ENCODE measurements around the gene LCOR. TPM values are rescaled to one million over a fixed set of nuclear protein-coding genes. Genes with fewer than 3 reads are reported as not detected.

Gene LCOR
- total RNA-seq, 4 donors from 2014 or later, result 29.1 to 60.9 (median 42.4) TPM

DNA sequence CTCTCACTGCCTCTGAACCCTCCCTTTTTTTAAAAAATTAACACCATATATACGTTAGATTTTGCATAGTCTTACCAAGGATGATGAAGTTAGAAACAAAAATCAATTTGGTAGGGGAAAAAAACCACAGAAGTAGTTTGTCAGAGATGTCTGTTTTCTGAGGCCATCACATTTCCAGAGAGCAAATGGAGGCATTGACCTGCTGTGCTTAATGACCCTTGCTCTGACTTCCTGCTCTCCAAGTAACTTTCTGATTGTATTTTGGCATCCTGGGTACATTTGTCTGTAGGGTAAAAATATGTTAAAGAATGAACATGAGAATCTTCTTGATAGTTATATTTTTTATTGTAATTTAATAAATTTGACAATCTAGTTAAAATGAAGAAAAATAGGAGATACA is 140.2 kb downstream of the LCOR start:
- intact Hi-C loops (cut with DNase I), result no loop called here
- no peaks in the 10 kb centered on the region for H3K9me3 ChIP-seq
- 92 to 93% methylated on average over 1 of the region's 1 CpG for WGBS, 2 donors
- H3K4me1 ChIP-seq, result no peaks in the 10 kb centered on the region
- DNase-seq, result no peak
- no peak overlapping the region for H3K27ac ChIP-seq
- TF ChIP-seq, protein P1, sequence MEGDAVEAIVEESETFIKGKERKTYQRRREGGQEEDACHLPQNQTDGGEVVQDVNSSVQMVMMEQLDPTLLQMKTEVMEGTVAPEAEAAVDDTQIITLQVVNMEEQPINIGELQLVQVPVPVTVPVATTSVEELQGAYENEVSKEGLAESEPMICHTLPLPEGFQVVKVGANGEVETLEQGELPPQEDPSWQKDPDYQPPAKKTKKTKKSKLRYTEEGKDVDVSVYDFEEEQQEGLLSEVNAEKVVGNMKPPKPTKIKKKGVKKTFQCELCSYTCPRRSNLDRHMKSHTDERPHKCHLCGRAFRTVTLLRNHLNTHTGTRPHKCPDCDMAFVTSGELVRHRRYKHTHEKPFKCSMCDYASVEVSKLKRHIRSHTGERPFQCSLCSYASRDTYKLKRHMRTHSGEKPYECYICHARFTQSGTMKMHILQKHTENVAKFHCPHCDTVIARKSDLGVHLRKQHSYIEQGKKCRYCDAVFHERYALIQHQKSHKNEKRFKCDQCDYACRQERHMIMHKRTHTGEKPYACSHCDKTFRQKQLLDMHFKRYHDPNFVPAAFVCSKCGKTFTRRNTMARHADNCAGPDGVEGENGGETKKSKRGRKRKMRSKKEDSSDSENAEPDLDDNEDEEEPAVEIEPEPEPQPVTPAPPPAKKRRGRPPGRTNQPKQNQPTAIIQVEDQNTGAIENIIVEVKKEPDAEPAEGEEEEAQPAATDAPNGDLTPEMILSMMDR (IDR thresholded peaks at IDR 0.05), result no peak
- TF ChIP-seq POLR2A (IDR thresholded peaks at IDR 0.05), result no peak
- H3K4me3 ChIP-seq (replicated peaks in 1 of 3), result no peak overlapping the region
- H3K36me3 ChIP-seq, result no peaks in the 10 kb centered on the region
- no peaks in the 10 kb centered on the region for H3K27me3 ChIP-seq

- no peaks in the 10 kb centered on the region for H3K27me3 ChIP-seq
These were observed 142.0 kb downstream of the LCOR start for GRCh38 chr10:96973809-96974747.

GRCh38 chr10:96975136-96975535 is 143.0 kb downstream of the LCOR start:
- WGBS, 2 donors, result 94 to 97% methylated on average over 2 of the region's 2 CpGs
- no peaks in the 10 kb centered on the region for H3K4me1 ChIP-seq
- DNase-seq, result no peak
- H3K27ac ChIP-seq, result no peak overlapping the region
- intact Hi-C loops (cut with DNase I), result no loop called here
- H3K4me3 ChIP-seq (replicated peaks in 1 of 3), result no peak overlapping the region
- H3K27me3 ChIP-seq, result no peaks in the 10 kb centered on the region
- no peaks in the 10 kb centered on the region for H3K9me3 ChIP-seq
- TF ChIP-seq, protein P1 (IDR thresholded peaks at IDR 0.05), result no peak
- no peak for TF ChIP-seq POLR2A (IDR thresholded peaks at IDR 0.05)
- H3K36me3 ChIP-seq, result no peaks in the 10 kb centered on the region

More at GRCh38 chr10:96973809-96974747, 142.0 kb downstream of the LCOR start:
- Histone ChIP-seq H3K27ac (no peak overlapping the region), H3K36me3 (no peaks in the 10 kb centered on the region), H3K4me1 (no peaks in the 10 kb centered on the region), H3K4me3 (replicated peaks in 1 of 3) (no peak overlapping the region), H3K9me3 (no peaks in the 10 kb centered on the region)
- WGBS, 2 donors, result 80 to 84% methylated on average over 5 of the region's 5 CpGs
- TF ChIP-seq, protein P1 (IDR thresholded peaks at IDR 0.05), result no peak
- no peak for TF ChIP-seq POLR2A (IDR thresholded peaks at IDR 0.05)
- intact Hi-C loops (cut with DNase I), result no loop called here
- DNase-seq, result no peak

DNA sequence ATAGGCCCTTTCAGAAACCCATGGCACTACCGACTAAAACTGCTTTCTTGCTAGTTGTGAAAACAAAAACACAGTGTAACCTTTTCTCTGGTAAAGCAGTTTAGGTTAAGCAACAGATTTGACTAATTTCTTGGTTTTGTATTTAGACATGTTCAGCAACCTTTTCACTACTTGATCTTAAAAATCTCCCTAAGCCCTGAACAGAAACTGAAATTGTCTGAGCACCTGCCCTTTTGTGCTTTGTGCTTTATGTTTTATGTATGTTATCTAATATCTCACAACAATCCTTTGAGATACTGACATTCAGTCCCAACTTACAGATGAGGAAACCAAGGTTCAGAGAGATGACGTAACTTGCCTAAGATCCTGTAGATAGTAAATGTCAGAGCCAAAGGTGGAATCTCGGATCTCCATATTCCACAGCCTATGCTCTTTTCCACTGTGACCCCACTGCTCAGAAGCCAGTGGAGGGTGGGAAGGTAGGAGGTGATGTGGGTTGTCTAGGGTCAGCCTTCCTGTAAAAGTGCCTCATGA is 146.6 kb downstream of the LCOR start:
- no peak overlapping the region for H3K27ac ChIP-seq
- 88 to 91% methylated on average over 3 of the region's 3 CpGs for WGBS, 2 donors

More for the DNA sequence above, 146.6 kb downstream of the LCOR start:
- TF ChIP-seq POLR2A (IDR thresholded peaks at IDR 0.05), result no peak
- TF ChIP-seq, protein P1 (IDR thresholded peaks at IDR 0.05), result no peak
- H3K4me3 ChIP-seq (replicated peaks in 1 of 3), result no peak overlapping the region
- H3K27me3 ChIP-seq, result no peaks in the 10 kb centered on the region
- H3K4me1 ChIP-seq, result no peaks in the 10 kb centered on the region
- no peaks in the 10 kb centered on the region for H3K9me3 ChIP-seq
- DNase-seq, result no peak
- H3K36me3 ChIP-seq, result peaks cover 0 to 13% of the 10 kb centered on the region in 2 donors
- intact Hi-C loops (cut with DNase I), result no loop called here

All from thyroid gland (tissue), 4 donors.